ENCODE data around the gene KNSTRN. TPM values are rescaled to one million over a fixed set of nuclear protein-coding genes. Genes with fewer than 3 reads are reported as not detected.

Gene KNSTRN
- polyA plus RNA-seq, 3 donors from 2014 or later, result 2.7 to 5.6 (median 2.8) TPM

- Mint-ChIP-seq H3K36me3 (no peaks in the 10 kb centered on the region), H3K27ac (no peak within 1 kb of the TSS), H3K4me3 (no peak within 1 kb of the TSS), H3K4me1 (peaks cover 6 to 7% of the 10 kb centered on the region in 2 donors), H3K27me3 (ENCODE audit: low read depth in 3 of 3) (peaks cover 0 to 2% (median 0%) of the 10 kb centered on the region in 3 donors), H3K9me3 (no peaks in the 10 kb centered on the region)
- DNase-seq, result no peak
These were observed 41.7 kb upstream of the KNSTRN start, which contains the start of gene CCDC9B for GRCh38 chr15:40340740-40341400. Gene CCDC9B, minus strand, starts transcription at chr15:40340939. Its CDS starts 120 bp downstream, at chr15:40340819.

GRCh38 chr15:40342416-40343320 lies 39.9 kb upstream of the KNSTRN start:
- no peak for DNase-seq
- H3K36me3 Mint-ChIP-seq, result no peaks in the 10 kb centered on the region
- H3K9me3 Mint-ChIP-seq, result no peaks in the 10 kb centered on the region
- H3K27ac Mint-ChIP-seq, result no peak overlapping the region
- H3K27me3 Mint-ChIP-seq (ENCODE audit: low read depth in 3 of 3), result peaks cover 0 to 4% (median 2%) of the 10 kb centered on the region in 3 donors
- H3K4me1 Mint-ChIP-seq, result peaks cover 4 to 6% of the 10 kb centered on the region in 2 donors
- no peak overlapping the region for H3K4me3 Mint-ChIP-seq

- Mint-ChIP-seq H3K4me3 (no peak overlapping the region), H3K36me3 (no peaks in the 10 kb centered on the region), H3K27me3 (ENCODE audit: low read depth in 3 of 3) (peaks cover 0 to 4% (median 2%) of the 10 kb centered on the region in 3 donors), H3K9me3 (no peaks in the 10 kb centered on the region), H3K27ac (no peak overlapping the region), H3K4me1 (no peaks in the 10 kb centered on the region)
- no peak for DNase-seq
These were observed 39.0 kb upstream of the KNSTRN start for GRCh38 chr15:40343512-40343911.

GRCh38 chr15:40344217-40344616 lies 38.3 kb upstream of the KNSTRN start:
- no peaks in the 10 kb centered on the region for H3K36me3 Mint-ChIP-seq
- no peaks in the 10 kb centered on the region for H3K9me3 Mint-ChIP-seq
- peaks cover 2 to 4% (median 2%) of the 10 kb centered on the region in 3 donors for H3K27me3 Mint-ChIP-seq (ENCODE audit: low read depth in 3 of 3)
- H3K4me3 Mint-ChIP-seq, result no peak overlapping the region
- H3K4me1 Mint-ChIP-seq, result no peaks in the 10 kb centered on the region
- H3K27ac Mint-ChIP-seq, result no peak overlapping the region
- no peak for DNase-seq

GRCh38 chr15:40344631-40345120 lies 37.8 kb upstream of the KNSTRN start:
- peak; percentile 63 to 72 (median 68) for DNase-seq
- no peak overlapping the region for H3K4me3 Mint-ChIP-seq
- H3K27ac Mint-ChIP-seq, result no peak overlapping the region
- peaks cover 2 to 4% (median 2%) of the 10 kb centered on the region in 3 donors for H3K27me3 Mint-ChIP-seq (ENCODE audit: low read depth in 3 of 3)
- H3K4me1 Mint-ChIP-seq, result no peaks in the 10 kb centered on the region
- H3K9me3 Mint-ChIP-seq, result no peaks in the 10 kb centered on the region
- H3K36me3 Mint-ChIP-seq, result no peaks in the 10 kb centered on the region

GRCh38 chr15:40345225-40345866 lies 37.2 kb upstream of the KNSTRN start:
- Mint-ChIP-seq H3K36me3 (no peaks in the 10 kb centered on the region), H3K27me3 (ENCODE audit: low read depth in 3 of 3) (peaks cover 2 to 4% (median 2%) of the 10 kb centered on the region in 3 donors), H3K27ac (no peak overlapping the region), H3K9me3 (no peaks in the 10 kb centered on the region), H3K4me1 (no peaks in the 10 kb centered on the region), H3K4me3 (no peak overlapping the region)
- DNase-seq, result no peak

GRCh38 chr15:40345867-40346578 lies 36.5 kb upstream of the KNSTRN start:
- H3K27ac Mint-ChIP-seq, result no peak overlapping the region

GRCh38 chr15:40346579-40347558 lies 35.7 kb upstream of the KNSTRN start:
- no peaks in the 10 kb centered on the region for H3K4me1 Mint-ChIP-seq
- no peaks in the 10 kb centered on the region for H3K36me3 Mint-ChIP-seq
- H3K9me3 Mint-ChIP-seq, result no peaks in the 10 kb centered on the region
- DNase-seq, result no peak
- H3K27ac Mint-ChIP-seq, result peak overlapping the region in 1 of 6 donors; percentile 31
- H3K4me3 Mint-ChIP-seq, result no peak overlapping the region
- H3K27me3 Mint-ChIP-seq (ENCODE audit: low read depth in 3 of 3), result peaks cover 2 to 4% (median 2%) of the 10 kb centered on the region in 3 donors

More at GRCh38 chr15:40345867-40346578, 36.5 kb upstream of the KNSTRN start:
- DNase-seq, result no peak
- no peaks in the 10 kb centered on the region for H3K9me3 Mint-ChIP-seq
- no peak overlapping the region for H3K4me3 Mint-ChIP-seq
- peaks cover 2 to 4% (median 2%) of the 10 kb centered on the region in 3 donors for H3K27me3 Mint-ChIP-seq (ENCODE audit: low read depth in 3 of 3)
- H3K4me1 Mint-ChIP-seq, result no peaks in the 10 kb centered on the region
- no peaks in the 10 kb centered on the region for H3K36me3 Mint-ChIP-seq

GRCh38 chr15:40347559-40348473 lies 34.7 kb upstream of the KNSTRN start:
- Mint-ChIP-seq H3K36me3 (no peaks in the 10 kb centered on the region), H3K9me3 (no peaks in the 10 kb centered on the region), H3K27ac (no peak overlapping the region), H3K4me3 (no peak overlapping the region), H3K4me1 (no peaks in the 10 kb centered on the region), H3K27me3 (ENCODE audit: low read depth in 3 of 3) (peaks cover 2 to 4% (median 2%) of the 10 kb centered on the region in 3 donors)
- no peak for DNase-seq

GRCh38 chr15:40348474-40348870 lies 34.0 kb upstream of the KNSTRN start:
- Mint-ChIP-seq H3K4me3 (no peak overlapping the region), H3K36me3 (no peaks in the 10 kb centered on the region), H3K4me1 (no peaks in the 10 kb centered on the region), H3K27me3 (ENCODE audit: low read depth in 3 of 3) (peaks cover 2 to 4% (median 2%) of the 10 kb centered on the region in 3 donors), H3K27ac (no peak overlapping the region), H3K9me3 (no peaks in the 10 kb centered on the region)
- no peak for DNase-seq

- no peak for DNase-seq
- peaks cover 2 to 5% (median 2%) of the 10 kb centered on the region in 3 donors for H3K27me3 Mint-ChIP-seq (ENCODE audit: low read depth in 3 of 3)
- no peak overlapping the region for H3K27ac Mint-ChIP-seq
- no peaks in the 10 kb centered on the region for H3K9me3 Mint-ChIP-seq
- no peaks in the 10 kb centered on the region for H3K36me3 Mint-ChIP-seq
- H3K4me1 Mint-ChIP-seq, result no peaks in the 10 kb centered on the region
- H3K4me3 Mint-ChIP-seq, result no peak overlapping the region
These were observed 33.4 kb upstream of the KNSTRN start for GRCh38 chr15:40349163-40349562.
